HepG2 (cell line): ENCODE results near the gene RAET1E. TPM values are rescaled to one million over a fixed set of nuclear protein-coding genes. Genes with fewer than 3 reads are reported as not detected.

ENCODE experiments used
- CREBL2 ChIP-seq: sonication (generic); formaldehyde crosslinking; IDR thresholded peaks from 2 replicates; pipeline ENCODE4 v1.8.1; 2023; ENCODE audit warnings: missing genetic modification reagents, mild to moderate bottlenecking, borderline replicate concordance
- FOXC1 ChIP-seq: sonication (generic); formaldehyde crosslinking; IDR thresholded peaks from 2 replicates; pipeline ENCODE4 v1.8.0; 2022; ENCODE audit warnings: mild to moderate bottlenecking, missing genetic modification reagents, borderline replicate concordance
- FOXP4 ChIP-seq: sonication (generic); formaldehyde crosslinking; IDR thresholded peaks from 2 replicates; pipeline ENCODE4 v1.4.0; 2020; ENCODE audit warnings: missing genetic modification reagents
- GMEB2 ChIP-seq: IDR thresholded peaks from 2 replicates; pipeline ENCODE4 v1.6.1; 2016; ENCODE audit warnings: missing biosample characterization, missing genetic modification reagents, low read depth
- HNF4A ChIP-seq: sonication (generic); formaldehyde crosslinking; IDR thresholded peaks from 2 replicates; pipeline ENCODE4 v1.4.0; 2020; ENCODE audit warnings: missing genetic modification reagents
- ISL2 ChIP-seq: sonication (generic); formaldehyde crosslinking; IDR thresholded peaks from 2 replicates; pipeline ENCODE4 v1.5.0; 2020; ENCODE audit warnings: missing genetic modification reagents
- MEIS1 ChIP-seq: sonication (generic); formaldehyde crosslinking; IDR thresholded peaks from 2 replicates; pipeline ENCODE4 v1.9.0; 2021; ENCODE audit warnings: mild to moderate bottlenecking, missing genetic modification reagents, moderate library complexity, borderline replicate concordance
- MIXL1 ChIP-seq: IDR thresholded peaks from 2 replicates; pipeline ENCODE4 v1.6.1; 2016
- PHB2 ChIP-seq: fragments of 450-650 bp; IDR thresholded peaks from 2 replicates; pipeline ENCODE4 v1.6.1; 2018; ENCODE audit not compliant: partially characterized antibody
- RELA ChIP-seq: sonication (generic); formaldehyde crosslinking; IDR thresholded peaks from 2 replicates; pipeline ENCODE4 v1.4.0; 2020; ENCODE audit warnings: missing genetic modification reagents
- SCMH1 ChIP-seq: sonication (generic); formaldehyde crosslinking; IDR thresholded peaks from 2 replicates; pipeline ENCODE4 v1.9.0; 2021; ENCODE audit warnings: missing genetic modification reagents, mild to moderate bottlenecking, borderline replicate concordance
- TBL1XR1 ChIP-seq: fragments of 150-350 bp; IDR thresholded peaks from 2 replicates; pipeline ENCODE4 v1.6.1; 2014; ENCODE audit warnings: borderline replicate concordance, low read length; ENCODE audit not compliant: partially characterized antibody
- TEAD2 ChIP-seq: sonication (generic); formaldehyde crosslinking; IDR thresholded peaks from 2 replicates; pipeline ENCODE4 v1.9.0; 2021; ENCODE audit warnings: missing genetic modification reagents
- ZNF138 ChIP-seq: sonication (generic); formaldehyde crosslinking; IDR thresholded peaks from 2 replicates; pipeline ENCODE4 v1.5.0; 2020; ENCODE audit warnings: mild to moderate bottlenecking, low read depth, missing genetic modification reagents
- ZNF564 ChIP-seq: sonication (generic); formaldehyde crosslinking; IDR thresholded peaks from 2 replicates; pipeline ENCODE4 v1.8.1; 2023; ENCODE audit warnings: mild to moderate bottlenecking, missing genetic modification reagents
- ZNF709 ChIP-seq: sonication (generic); formaldehyde crosslinking; IDR thresholded peaks from 2 replicates; pipeline ENCODE4 v1.5.0; 2020; ENCODE audit warnings: mild to moderate bottlenecking, missing genetic modification reagents
- ZNF710 ChIP-seq: sonication (generic); formaldehyde crosslinking; IDR thresholded peaks from 2 replicates; pipeline ENCODE4 v1.5.0; 2020; ENCODE audit warnings: mild to moderate bottlenecking, missing genetic modification reagents, borderline replicate concordance
- polyA plus RNA-seq, 8 experiments: library from polyadenylated mRNA; depleted of rRNA in 3 of 8; stranded (reverse) in 7 of 8; unstranded in 1 of 8; fragments of >200 nt; fragmentation: Illumina TruSeq in 4 of 8; extraction: Trizol in 4 of 8; gene quantifications; 2 replicates each; pipeline versions ENCODE4 v1.2.1 to v1.2.3, GENCODE V29; 2011 to 2016; ENCODE audit warnings: low read depth in 4 of 8, missing spikeins in 1 of 8, mixed read lengths in 1 of 8; ENCODE audit not compliant: insufficient read depth in 1 of 8
- total RNA-seq, 5 experiments: library from RNA; depleted of rRNA; stranded (reverse); fragments of >200 nt; fragmentation: Illumina TruSeq; extraction: Trizol; gene quantifications; 2 replicates each; pipeline ENCODE4 v1.2.3, GENCODE V29; 2016; ENCODE audit warnings: low read depth in 1 of 5
- TF ChIP-seq, protein P1 (sequence below): sonication (generic); formaldehyde crosslinking; IDR thresholded peaks from 2 replicates; pipeline ENCODE4 v1.4.0; 2020; ENCODE audit warnings: missing genetic modification reagents, borderline replicate concordance
- TF ChIP-seq, protein P2 (sequence below): sonication (generic); formaldehyde crosslinking; IDR thresholded peaks from 2 replicates; pipeline ENCODE4 v1.4.0; 2020; ENCODE audit warnings: missing genetic modification reagents

The RAET1E gene
- total and polyA plus RNA-seq, 2 of the 13 experiments (the other 11 are each of a cell fraction or from before 2014, with no cell fraction given) = not detected

- TF ChIP-seq ZNF710 (CRISPR knock-in tag) (no peak; the same call in 1 of the 2 replicates), ZNF138 (no peak; the same call in 1 of the 2 replicates), TBL1XR1 (no peak), GMEB2 (CRISPR knock-in tag) (no peak), PHB2 (no peak), ZNF709 (CRISPR knock-in tag) (peak; percentile 70), TEAD2 (CRISPR knock-in tag) (no peak), ZNF564 (CRISPR knock-in tag) (no peak), FOXC1 (no peak; the same call in none of the 2 replicates), FOXP4 (CRISPR knock-in tag) (no peak), RELA (CRISPR knock-in tag) (peak; percentile 51; the same call in 1 of the 2 replicates), MEIS1 (CRISPR knock-in tag) (no peak), MIXL1 (CRISPR knock-in tag) (no peak), HNF4A (CRISPR knock-in tag) (peak; percentile 63; the same call in 1 of the 2 replicates), SCMH1 (CRISPR knock-in tag) (no peak), CREBL2 (CRISPR knock-in tag) (no peak), ISL2 (no peak)
- TF ChIP-seq, protein P1, sequence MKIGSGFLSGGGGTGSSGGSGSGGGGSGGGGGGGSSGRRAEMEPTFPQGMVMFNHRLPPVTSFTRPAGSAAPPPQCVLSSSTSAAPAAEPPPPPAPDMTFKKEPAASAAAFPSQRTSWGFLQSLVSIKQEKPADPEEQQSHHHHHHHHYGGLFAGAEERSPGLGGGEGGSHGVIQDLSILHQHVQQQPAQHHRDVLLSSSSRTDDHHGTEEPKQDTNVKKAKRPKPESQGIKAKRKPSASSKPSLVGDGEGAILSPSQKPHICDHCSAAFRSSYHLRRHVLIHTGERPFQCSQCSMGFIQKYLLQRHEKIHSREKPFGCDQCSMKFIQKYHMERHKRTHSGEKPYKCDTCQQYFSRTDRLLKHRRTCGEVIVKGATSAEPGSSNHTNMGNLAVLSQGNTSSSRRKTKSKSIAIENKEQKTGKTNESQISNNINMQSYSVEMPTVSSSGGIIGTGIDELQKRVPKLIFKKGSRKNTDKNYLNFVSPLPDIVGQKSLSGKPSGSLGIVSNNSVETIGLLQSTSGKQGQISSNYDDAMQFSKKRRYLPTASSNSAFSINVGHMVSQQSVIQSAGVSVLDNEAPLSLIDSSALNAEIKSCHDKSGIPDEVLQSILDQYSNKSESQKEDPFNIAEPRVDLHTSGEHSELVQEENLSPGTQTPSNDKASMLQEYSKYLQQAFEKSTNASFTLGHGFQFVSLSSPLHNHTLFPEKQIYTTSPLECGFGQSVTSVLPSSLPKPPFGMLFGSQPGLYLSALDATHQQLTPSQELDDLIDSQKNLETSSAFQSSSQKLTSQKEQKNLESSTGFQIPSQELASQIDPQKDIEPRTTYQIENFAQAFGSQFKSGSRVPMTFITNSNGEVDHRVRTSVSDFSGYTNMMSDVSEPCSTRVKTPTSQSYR (CRISPR knock-in tag) = no peak
- TF ChIP-seq, protein P2, sequence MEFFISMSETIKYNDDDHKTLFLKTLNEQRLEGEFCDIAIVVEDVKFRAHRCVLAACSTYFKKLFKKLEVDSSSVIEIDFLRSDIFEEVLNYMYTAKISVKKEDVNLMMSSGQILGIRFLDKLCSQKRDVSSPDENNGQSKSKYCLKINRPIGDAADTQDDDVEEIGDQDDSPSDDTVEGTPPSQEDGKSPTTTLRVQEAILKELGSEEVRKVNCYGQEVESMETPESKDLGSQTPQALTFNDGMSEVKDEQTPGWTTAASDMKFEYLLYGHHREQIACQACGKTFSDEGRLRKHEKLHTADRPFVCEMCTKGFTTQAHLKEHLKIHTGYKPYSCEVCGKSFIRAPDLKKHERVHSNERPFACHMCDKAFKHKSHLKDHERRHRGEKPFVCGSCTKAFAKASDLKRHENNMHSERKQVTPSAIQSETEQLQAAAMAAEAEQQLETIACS (CRISPR knock-in tag) = peak; percentile 70
These were observed 34.0 kb downstream of the RAET1E start, which contains the start of gene LRP11 (continued) for GRCh38 chr6:149863698-149864577.
